OCI-LY3 (cell line): Measurements from ENCODE around the gene RPL7A.

Experiments
- EZH2phosphoT487 ChIP-seq: fragments of 200-600 bp; shearing (Covaris generic); IDR thresholded peaks from 2 replicates; pipeline ENCODE4 v1.6.1; 2018; ENCODE audit warnings: antibody characterized with exemption, mixed run types, low read depth
- TF ChIP-seq, protein P1 (sequence below): fragments of 200-600, 300-600 bp; sonication (generic); IDR thresholded peaks from 2 replicates; pipeline ENCODE4 v1.5.1; 2014; ENCODE audit warnings: antibody characterized with exemption, low read length, low read depth

DNA sequence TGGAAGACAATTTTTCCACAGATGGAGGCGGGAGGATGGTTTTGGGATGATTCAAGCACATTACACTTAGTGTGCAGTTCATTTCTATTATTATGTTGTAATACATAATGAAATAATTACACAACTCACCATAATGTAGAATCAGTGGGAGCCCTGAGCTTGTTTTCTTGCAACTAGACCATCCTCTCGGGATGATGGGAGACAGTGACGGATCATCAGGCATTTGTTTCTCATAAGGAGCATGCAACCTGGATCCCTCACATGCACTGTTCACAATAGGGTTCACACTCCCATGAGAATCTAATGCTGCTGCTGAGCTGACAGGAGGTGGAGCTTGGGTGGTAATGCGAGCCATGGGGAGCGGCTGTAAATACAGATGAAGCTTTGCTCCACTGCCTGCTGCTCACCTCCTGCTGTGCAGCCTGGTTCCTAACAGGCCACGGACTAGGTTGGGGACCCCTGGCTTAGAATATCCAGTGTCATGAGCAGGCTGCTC lies 29.8 kb downstream of the RPL7A start:
- TF ChIP-seq, protein P1, sequence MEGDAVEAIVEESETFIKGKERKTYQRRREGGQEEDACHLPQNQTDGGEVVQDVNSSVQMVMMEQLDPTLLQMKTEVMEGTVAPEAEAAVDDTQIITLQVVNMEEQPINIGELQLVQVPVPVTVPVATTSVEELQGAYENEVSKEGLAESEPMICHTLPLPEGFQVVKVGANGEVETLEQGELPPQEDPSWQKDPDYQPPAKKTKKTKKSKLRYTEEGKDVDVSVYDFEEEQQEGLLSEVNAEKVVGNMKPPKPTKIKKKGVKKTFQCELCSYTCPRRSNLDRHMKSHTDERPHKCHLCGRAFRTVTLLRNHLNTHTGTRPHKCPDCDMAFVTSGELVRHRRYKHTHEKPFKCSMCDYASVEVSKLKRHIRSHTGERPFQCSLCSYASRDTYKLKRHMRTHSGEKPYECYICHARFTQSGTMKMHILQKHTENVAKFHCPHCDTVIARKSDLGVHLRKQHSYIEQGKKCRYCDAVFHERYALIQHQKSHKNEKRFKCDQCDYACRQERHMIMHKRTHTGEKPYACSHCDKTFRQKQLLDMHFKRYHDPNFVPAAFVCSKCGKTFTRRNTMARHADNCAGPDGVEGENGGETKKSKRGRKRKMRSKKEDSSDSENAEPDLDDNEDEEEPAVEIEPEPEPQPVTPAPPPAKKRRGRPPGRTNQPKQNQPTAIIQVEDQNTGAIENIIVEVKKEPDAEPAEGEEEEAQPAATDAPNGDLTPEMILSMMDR, result no peak
- TF ChIP-seq EZH2phosphoT487, result no peak
